ENCODE data around the gene EGF.

Gene EGF

DNA sequence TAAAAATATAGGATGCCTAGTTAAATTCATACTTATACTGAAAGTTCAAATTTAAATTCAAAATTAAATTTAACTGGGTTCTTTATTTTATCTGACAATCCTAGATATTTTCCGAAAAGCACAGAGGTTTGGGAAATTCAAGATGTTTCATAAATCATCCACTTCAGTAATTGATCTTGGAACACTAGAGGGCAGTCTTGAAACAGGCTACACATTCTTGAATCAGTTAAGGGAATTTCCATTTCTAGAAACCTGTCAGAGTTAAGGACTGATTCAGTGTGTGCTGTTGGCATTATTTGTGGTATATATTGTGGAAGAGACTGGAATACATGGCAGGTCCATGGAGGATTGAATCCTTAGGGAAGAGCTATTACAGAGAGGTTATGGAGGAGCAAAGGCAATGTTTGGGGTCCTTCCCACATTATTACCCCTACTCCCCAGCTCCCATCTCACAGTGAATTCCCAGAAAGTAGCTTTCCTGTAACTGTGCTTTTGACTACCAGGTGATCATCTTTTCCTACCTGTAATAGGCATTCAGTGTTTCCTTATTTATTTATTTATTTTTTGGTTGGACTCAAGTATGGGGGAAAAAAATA, 92.9 kb downstream of the EGF start:
- Histone ChIP-seq H2AFZ (ENCODE audit: low read depth, low read length, severe bottlenecking) (no peak overlapping the region), H3F3A (ENCODE audit: insufficient read depth) (no peaks in the 10 kb centered on the region), H3K4me3 (ENCODE audit: insufficient read depth, low read length, poor library complexity, severe bottlenecking) (no peak overlapping the region), H3K9ac (ENCODE audit: low read length) (no peak overlapping the region), H3K9me3 (ENCODE audit: insufficient read depth, low read length) (no peaks in the 10 kb centered on the region), H3K79me2 (ENCODE audit: insufficient read depth, low read length) (no peaks in the 10 kb centered on the region), H3K27me3 (ENCODE audit: low read length) (no peaks in the 10 kb centered on the region), H3K27ac (ENCODE audit: low read depth, low read length) (no peak overlapping the region), H4K20me1 (ENCODE audit: low read depth, low read length) (no peaks in the 10 kb centered on the region), H3K9me2 (replicated peaks; ENCODE audit: insufficient read depth, low read length) (no peaks in the 10 kb centered on the region), H3K36me3 (ENCODE audit: low read length) (no peaks in the 10 kb centered on the region), H3K4me2 (ENCODE audit: low read depth, low read length, poor library complexity, severe bottlenecking) (no peak overlapping the region)
- TF ChIP-seq EZH2phosphoT487 (conservative IDR thresholded peaks at IDR 0.05; ENCODE audit: low read length) = no peak
- TF ChIP-seq, protein P1, sequence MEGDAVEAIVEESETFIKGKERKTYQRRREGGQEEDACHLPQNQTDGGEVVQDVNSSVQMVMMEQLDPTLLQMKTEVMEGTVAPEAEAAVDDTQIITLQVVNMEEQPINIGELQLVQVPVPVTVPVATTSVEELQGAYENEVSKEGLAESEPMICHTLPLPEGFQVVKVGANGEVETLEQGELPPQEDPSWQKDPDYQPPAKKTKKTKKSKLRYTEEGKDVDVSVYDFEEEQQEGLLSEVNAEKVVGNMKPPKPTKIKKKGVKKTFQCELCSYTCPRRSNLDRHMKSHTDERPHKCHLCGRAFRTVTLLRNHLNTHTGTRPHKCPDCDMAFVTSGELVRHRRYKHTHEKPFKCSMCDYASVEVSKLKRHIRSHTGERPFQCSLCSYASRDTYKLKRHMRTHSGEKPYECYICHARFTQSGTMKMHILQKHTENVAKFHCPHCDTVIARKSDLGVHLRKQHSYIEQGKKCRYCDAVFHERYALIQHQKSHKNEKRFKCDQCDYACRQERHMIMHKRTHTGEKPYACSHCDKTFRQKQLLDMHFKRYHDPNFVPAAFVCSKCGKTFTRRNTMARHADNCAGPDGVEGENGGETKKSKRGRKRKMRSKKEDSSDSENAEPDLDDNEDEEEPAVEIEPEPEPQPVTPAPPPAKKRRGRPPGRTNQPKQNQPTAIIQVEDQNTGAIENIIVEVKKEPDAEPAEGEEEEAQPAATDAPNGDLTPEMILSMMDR (IDR thresholded peaks at IDR 0.05; ENCODE audit: insufficient read depth, low read length, poor library complexity, severe bottlenecking) = peak; percentile 34

DNA sequence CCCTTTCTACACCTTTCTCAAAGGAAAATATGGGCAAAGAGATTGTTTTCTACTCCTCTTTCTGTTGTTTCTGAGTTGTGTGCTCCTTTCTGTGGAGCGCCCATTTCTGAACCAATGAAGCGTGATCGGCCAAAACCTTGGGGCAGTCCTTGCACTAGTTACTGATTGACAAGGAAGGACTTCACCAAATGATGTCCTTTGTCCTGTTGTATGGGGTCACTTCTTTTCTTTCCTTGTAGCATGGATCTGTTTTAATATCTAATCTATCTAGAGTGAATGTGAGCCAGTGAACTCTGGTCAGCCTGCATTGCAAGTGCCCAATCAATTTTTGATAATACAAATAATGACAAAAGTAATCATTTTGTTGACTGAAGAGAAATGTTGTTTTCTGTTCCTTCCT, 94.5 kb downstream of the EGF start:
- H3K36me3 ChIP-seq (ENCODE audit: low read length) = no peaks in the 10 kb centered on the region
- H3K4me2 ChIP-seq (ENCODE audit: low read depth, low read length, poor library complexity, severe bottlenecking) = no peak overlapping the region
- H3K79me2 ChIP-seq (ENCODE audit: insufficient read depth, low read length) = no peaks in the 10 kb centered on the region
- H3K9ac ChIP-seq (ENCODE audit: low read length) = no peak overlapping the region
- no peaks in the 10 kb centered on the region for H4K20me1 ChIP-seq (ENCODE audit: low read depth, low read length)
- H2AFZ ChIP-seq (ENCODE audit: low read depth, low read length, severe bottlenecking) = no peak overlapping the region
- TF ChIP-seq, protein P1 (IDR thresholded peaks at IDR 0.05; ENCODE audit: insufficient read depth, low read length, poor library complexity, severe bottlenecking) = no peak
- no peak for TF ChIP-seq EZH2phosphoT487 (conservative IDR thresholded peaks at IDR 0.05; ENCODE audit: low read length)
- H3K9me2 ChIP-seq (replicated peaks; ENCODE audit: insufficient read depth, low read length) = no peaks in the 10 kb centered on the region
- H3K27me3 ChIP-seq (ENCODE audit: low read length) = no peaks in the 10 kb centered on the region
- no peak overlapping the region for H3K27ac ChIP-seq (ENCODE audit: low read depth, low read length)
- no peak overlapping the region for H3K4me3 ChIP-seq (ENCODE audit: insufficient read depth, low read length, poor library complexity, severe bottlenecking)
- H3K9me3 ChIP-seq (ENCODE audit: insufficient read depth, low read length) = no peaks in the 10 kb centered on the region
- no peaks in the 10 kb centered on the region for H3F3A ChIP-seq (ENCODE audit: insufficient read depth)

DNA sequence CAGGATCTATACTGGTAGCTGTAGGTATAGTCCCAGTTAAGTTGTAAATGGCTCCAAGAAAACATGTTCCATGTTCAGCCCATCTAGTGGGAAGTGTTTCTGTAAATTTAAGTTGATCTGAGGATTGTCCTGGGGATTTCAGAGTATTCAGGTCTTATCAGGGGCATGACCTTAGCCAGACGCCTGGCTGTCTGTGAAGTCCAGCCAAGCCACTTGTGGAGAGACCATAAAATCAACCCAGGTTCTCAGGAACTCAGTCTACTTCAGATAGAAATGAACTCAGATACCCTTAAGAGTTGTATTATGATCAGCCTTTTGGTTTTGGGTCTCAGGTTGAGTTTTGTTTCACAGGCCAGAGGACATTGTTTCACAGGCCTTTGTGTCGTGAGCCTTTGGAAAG, 95.9 kb downstream of the EGF start:
- Histone ChIP-seq H3K4me2 (ENCODE audit: low read depth, low read length, poor library complexity, severe bottlenecking) (no peak overlapping the region), H3K9me2 (replicated peaks; ENCODE audit: insufficient read depth, low read length) (no peaks in the 10 kb centered on the region), H3K9me3 (ENCODE audit: insufficient read depth, low read length) (no peaks in the 10 kb centered on the region), H3K36me3 (ENCODE audit: low read length) (no peaks in the 10 kb centered on the region), H3F3A (ENCODE audit: insufficient read depth) (no peaks in the 10 kb centered on the region), H3K79me2 (ENCODE audit: insufficient read depth, low read length) (no peaks in the 10 kb centered on the region), H3K27me3 (ENCODE audit: low read length) (no peaks in the 10 kb centered on the region), H2AFZ (ENCODE audit: low read depth, low read length, severe bottlenecking) (no peak overlapping the region), H3K27ac (ENCODE audit: low read depth, low read length) (no peak overlapping the region), H4K20me1 (ENCODE audit: low read depth, low read length) (no peaks in the 10 kb centered on the region), H3K4me3 (ENCODE audit: insufficient read depth, low read length, poor library complexity, severe bottlenecking) (no peak overlapping the region), H3K9ac (ENCODE audit: low read length) (no peak overlapping the region)
- no peak for TF ChIP-seq EZH2phosphoT487 (conservative IDR thresholded peaks at IDR 0.05; ENCODE audit: low read length)
- TF ChIP-seq, protein P1 (IDR thresholded peaks at IDR 0.05; ENCODE audit: insufficient read depth, low read length, poor library complexity, severe bottlenecking) = no peak

Measured in SU-DHL-6 (cell line).